ENCODE measurements around the gene FRMD8. TPM values are rescaled to one million over a fixed set of nuclear protein-coding genes. Genes with fewer than 3 reads are reported as not detected.
A peak's percentile ranks its signal among the peaks of the same experiment; 100 is the strongest.
"Not testable (repeated sequence)": the region's sequence is repeated elsewhere in the genome, so short reads cannot be mapped to it uniquely, and the experiment has no call there.

The FRMD8 gene
- total RNA-seq, 2 experiments from 2014 or later: 38.2 to 40.0 TPM

DNA sequence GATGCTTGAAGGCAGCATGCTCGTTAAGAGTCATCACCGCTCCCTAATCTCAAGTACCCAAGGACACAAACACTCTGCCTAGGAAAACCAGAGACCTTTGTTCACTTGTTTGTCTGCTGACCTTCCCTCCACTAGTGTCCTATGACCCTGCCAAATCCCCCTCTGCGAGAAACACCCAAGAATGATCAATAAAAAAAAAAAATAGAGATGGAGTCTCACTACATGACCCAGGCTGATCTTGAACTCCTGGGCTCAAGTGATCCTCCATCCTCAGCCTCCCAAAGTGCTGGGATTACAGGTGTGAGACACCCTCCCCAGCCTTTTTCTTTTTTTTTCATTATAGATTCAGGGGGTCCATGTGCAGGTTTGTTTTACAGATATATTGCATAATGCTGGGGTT is 65.8 kb downstream of the FRMD8 start:
- H3K27me3 Mint-ChIP-seq (ENCODE audit: low read depth); DNase-seq; CTCF ChIA-PET; H3K27ac Mint-ChIP-seq; H3K4me3 Mint-ChIP-seq; intact Hi-C loops (cut with micrococcal nuclease); H3K9me3 Mint-ChIP-seq; H3K36me3 Mint-ChIP-seq (ENCODE audit: low read depth): not testable (repeated sequence)
- H3K4me1 Mint-ChIP-seq (ENCODE audit: low read depth): peaks cover 33% of the 10 kb centered on the region

GRCh38 chr11:65452806-65453490 is 66.5 kb downstream of the FRMD8 start:
- Mint-ChIP-seq H3K27ac (peak overlapping the region; percentile 59), H3K36me3 (ENCODE audit: low read depth) (peaks cover 1% of the 10 kb centered on the region), H3K4me3 (peak overlapping the region; percentile 27), H3K27me3 (ENCODE audit: low read depth) (no peaks in the 10 kb centered on the region), H3K9me3 (peaks cover 3% of the 10 kb centered on the region), H3K4me1 (ENCODE audit: low read depth) (peaks cover 35% of the 10 kb centered on the region)
- intact Hi-C loops (cut with micrococcal nuclease): no loop called here
- CTCF ChIA-PET: no interaction called here
- DNase-seq: no peak

- Mint-ChIP-seq H3K36me3 (ENCODE audit: low read depth) (peaks cover 1% of the 10 kb centered on the region), H3K27ac (peak overlapping the region; percentile 82), H3K4me3 (peak overlapping the region; percentile 90), H3K4me1 (ENCODE audit: low read depth) (peaks cover 34% of the 10 kb centered on the region), H3K9me3 (peaks cover 3% of the 10 kb centered on the region), H3K27me3 (ENCODE audit: low read depth) (no peaks in the 10 kb centered on the region)
- DNase-seq: no peak
- CTCF ChIA-PET: interaction anchor here (1.3 kb wide), 1 partner anchor 37 kb away, joined by 3 read pairs; no protein-coding TSS in a partner anchor
- intact Hi-C loops (cut with micrococcal nuclease): loop anchor here (2.0 kb wide), 2 partner anchors 14 to 16 kb away; no protein-coding TSS in a partner anchor
These were observed 67.9 kb downstream of the FRMD8 start for GRCh38 chr11:65454311-65454695.

- peak; percentile 86 for DNase-seq
- Mint-ChIP-seq H3K36me3 (ENCODE audit: low read depth) (no peaks in the 10 kb centered on the region), H3K27ac (peak overlapping the region; percentile 82), H3K4me3 (peak overlapping the region; percentile 90), H3K27me3 (ENCODE audit: low read depth) (no peaks in the 10 kb centered on the region), H3K4me1 (ENCODE audit: low read depth) (peaks cover 37% of the 10 kb centered on the region), H3K9me3 (no peaks in the 10 kb centered on the region)
- intact Hi-C loops (cut with micrococcal nuclease): loop anchor here (2.0 kb wide), 2 partner anchors 14 to 16 kb away; no protein-coding TSS in a partner anchor
- CTCF ChIA-PET: interaction anchor here (1.3 kb wide), 1 partner anchor 38 kb away, joined by 3 read pairs; no protein-coding TSS in a partner anchor
These were observed 68.4 kb downstream of the FRMD8 start for GRCh38 chr11:65454696-65455456.

DNA sequence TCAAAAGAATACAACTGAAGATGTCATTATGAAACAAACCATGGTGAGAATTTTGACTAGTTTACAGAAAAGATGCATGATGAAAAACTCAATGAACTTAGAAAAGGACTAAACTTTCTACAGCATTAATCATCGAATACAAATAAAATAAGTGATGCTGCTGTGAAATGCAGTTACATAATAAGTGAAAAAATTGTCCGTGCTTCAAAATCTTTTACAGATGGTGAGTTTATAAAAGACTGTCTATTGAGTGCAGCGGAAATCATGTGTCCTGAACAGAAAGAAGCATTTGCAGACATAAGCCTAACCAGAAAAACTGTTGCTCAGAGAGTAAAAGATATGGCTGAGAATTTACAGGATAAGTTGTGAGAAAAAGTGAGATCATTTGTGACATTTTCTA is 70.0 kb downstream of the FRMD8 start:
- H3K4me1 Mint-ChIP-seq (ENCODE audit: low read depth): peaks cover 37% of the 10 kb centered on the region
- H3K27me3 Mint-ChIP-seq (ENCODE audit: low read depth): no peaks in the 10 kb centered on the region
- intact Hi-C loops (cut with micrococcal nuclease): no loop called here
- DNase-seq: no peak
- H3K36me3 Mint-ChIP-seq (ENCODE audit: low read depth): no peaks in the 10 kb centered on the region
- H3K4me3 Mint-ChIP-seq: peak overlapping the region; percentile 32
- no peak overlapping the region for H3K27ac Mint-ChIP-seq
- CTCF ChIA-PET: interaction anchor here (1.2 kb wide), 1 partner anchor 12 kb away, joined by 3 read pairs; no protein-coding TSS in a partner anchor
- no peaks in the 10 kb centered on the region for H3K9me3 Mint-ChIP-seq

- Mint-ChIP-seq H3K27ac (no peak overlapping the region), H3K4me1 (ENCODE audit: low read depth) (peaks cover 22% of the 10 kb centered on the region), H3K4me3 (no peak overlapping the region), H3K27me3 (ENCODE audit: low read depth) (no peaks in the 10 kb centered on the region), H3K9me3 (no peaks in the 10 kb centered on the region), H3K36me3 (ENCODE audit: low read depth) (no peaks in the 10 kb centered on the region)
- no peak for DNase-seq
- CTCF ChIA-PET: interaction anchor here (0.6 to 1.1 kb wide), 3 partner anchors 20 to 130 kb away, joined by 3 to 4 read pairs (median 3); no protein-coding TSS in a partner anchor
- intact Hi-C loops (cut with micrococcal nuclease): no loop called here
These were observed 73.1 kb downstream of the FRMD8 start for GRCh38 chr11:65459552-65459951.

Other genes starting within 250 kb of the FRMD8 start
- not detected for gene SPDYC, start 216.4 kb upstream of the FRMD8 start, total RNA-seq
- gene CAPN1, start 204.7 kb upstream of the FRMD8 start, total RNA-seq: 10 to 100 TPM; 68.5 to 73.5 TPM
- 10 to 100 TPM; 65.1 to 67.0 TPM for gene POLA2, start 124.7 kb upstream of the FRMD8 start, total RNA-seq
- 1 to 10 TPM in 1 of 2 experiments, under 1 TPM in 1; 0.57 to 1.5 TPM for gene CDC42EP2, start 71.8 kb upstream of the FRMD8 start, total RNA-seq
- 10 to 100 TPM; 61.3 to 63.0 TPM for gene DPF2, start 52.8 kb upstream of the FRMD8 start, total RNA-seq
- gene TIGD3, start 31.9 kb upstream of the FRMD8 start, total RNA-seq: under 1 TPM; 0.32 to 0.62 TPM
- 10 to 100 TPM; 10.4 to 12.1 TPM for gene SLC25A45, start 4.0 kb upstream of the FRMD8 start, total RNA-seq
- gene NEAT1, start 36.2 kb downstream of the FRMD8 start, total RNA-seq: 100 to 1,000 TPM; 693 to 750 TPM
- gene MALAT1, start 112.4 kb downstream of the FRMD8 start, total RNA-seq: over 10,000 TPM; 10,460 to 10,508 TPM
- 10 to 100 TPM; 57.9 to 58.3 TPM for gene SCYL1, start 138.4 kb downstream of the FRMD8 start, total RNA-seq
- 10 to 100 TPM; 39.7 to 45.7 TPM for gene LTBP3, start 171.7 kb downstream of the FRMD8 start, total RNA-seq
- 10 to 100 TPM; 41.4 to 42.5 TPM for gene ZNRD2, start 183.8 kb downstream of the FRMD8 start, total RNA-seq
- 10 to 100 TPM; 12.4 to 12.8 TPM for gene FAM89B, start 185.9 kb downstream of the FRMD8 start, total RNA-seq
- 10 to 100 TPM; 51.9 to 54.6 TPM for gene EHBP1L1, start 189.4 kb downstream of the FRMD8 start, total RNA-seq
- gene KCNK7, start 209.2 kb downstream of the FRMD8 start, total RNA-seq: under 1 TPM in 1 of 2 experiments, not detected in 1; 0.35 TPM
- 10 to 100 TPM; 28.9 to 32.7 TPM for gene MAP3K11, start 227.6 kb downstream of the FRMD8 start, total RNA-seq
- gene PCNX3, start 229.1 kb downstream of the FRMD8 start, total RNA-seq: 10 to 100 TPM; 21.6 to 24.7 TPM

Data from activated naive CD4-positive, alpha-beta T cell treated with anti-CD3 and anti-CD28 coated beads for 36 hours (primary cell).